Measurements from ENCODE around the gene MMP28.

GRCh38 chr17:35748979-35749378 lies 46.5 kb downstream of the MMP28 start:
- TF ChIP-seq CTCF (IDR thresholded peaks at IDR 0.05) (no peak), POLR2AphosphoS5 (IDR thresholded peaks at IDR 0.05) (no peak), POLR2A (IDR thresholded peaks at IDR 0.05; ENCODE audit: low read depth) (no peak), EP300 (IDR thresholded peaks at IDR 0.05) (no peak)
